ENCODE results near the gene ENC1. TPM values are rescaled to one million over a fixed set of nuclear protein-coding genes. Genes with fewer than 3 reads are reported as not detected.

ENC1 gene
- total RNA-seq, 1 experiment from 2014 or later = 30.0 TPM

DNA sequence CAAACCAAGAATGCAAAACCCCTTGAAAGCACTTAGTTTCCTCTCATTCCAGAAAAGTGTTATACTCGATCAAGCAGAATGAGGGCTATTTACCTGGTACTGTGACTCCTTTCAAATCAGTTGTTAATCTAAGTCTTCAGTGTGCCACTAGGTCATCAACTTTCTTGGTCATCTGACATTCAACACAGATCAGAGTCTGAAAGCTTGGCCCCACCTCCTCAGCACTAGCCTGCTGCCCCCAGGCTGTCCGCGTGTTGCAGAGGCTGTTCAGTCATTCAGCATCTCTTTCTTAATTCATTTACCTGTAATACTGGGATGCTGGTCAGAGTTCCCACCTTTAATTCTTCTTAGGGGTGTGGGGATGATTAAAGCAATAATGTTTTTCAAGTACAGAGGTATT, 28.5 kb downstream of the ENC1 start:
- no peak overlapping the region for H3K4me3 ChIP-seq (replicated peaks in 1 of 2; ENCODE audit: low read depth in 1 of 2, low read length in 2 of 2)
- no peaks in the 10 kb centered on the region for H3K4me1 ChIP-seq (ENCODE audit: control insufficient read depth in 1 of 2, insufficient read depth in 2 of 2, low read length in 2 of 2)
- H3K36me3 ChIP-seq (ENCODE audit: control insufficient read depth in 1 of 2, insufficient read depth in 2 of 2, low read length in 2 of 2) = no peaks in the 10 kb centered on the region
- H3K27me3 ChIP-seq (ENCODE audit: insufficient read depth, low read length) = no peaks in the 10 kb centered on the region
- H3K9me3 ChIP-seq (ENCODE audit: control insufficient read depth in 1 of 2, insufficient read depth in 1 of 2, low read depth in 1 of 2, low read length in 2 of 2) = no peaks in the 10 kb centered on the region
- DNase-seq (ENCODE audit: low read depth, low spot score) = no peak
- CTCF ChIA-PET = no interaction called here
- H3K79me2 ChIP-seq (ENCODE audit: insufficient read depth, low read length) = no peaks in the 10 kb centered on the region
- no peak overlapping the region for H3K4me2 ChIP-seq (ENCODE audit: low read length)
- no peak for ATAC-seq
- RAD21 ChIA-PET (ENCODE audit: low non-redundant PET in 1 of 2, low total read pairs in 2 of 2, uncharacterized antibody in 2 of 2, unreplicated experiment in 2 of 2) = no interaction called here
- no peaks in the 10 kb centered on the region for H4K20me1 ChIP-seq (ENCODE audit: insufficient read depth)
- H3K9ac ChIP-seq (ENCODE audit: low read length) = no peak overlapping the region
- no peaks in the 10 kb centered on the region for H3K9me2 ChIP-seq (ENCODE audit: insufficient read depth)
- POLR2A ChIA-PET = no interaction called here
- TF ChIP-seq POLR2A (IDR thresholded peaks at IDR 0.05; ENCODE audit: borderline replicate concordance, extremely low read depth, insufficient read depth, insufficient read length) = no peak
- TF ChIP-seq JUND (IDR thresholded peaks at IDR 0.05) = no peak
- no peak for TF ChIP-seq CEBPB (IDR thresholded peaks at IDR 0.05; ENCODE audit: low read depth)
- no peak for TF ChIP-seq SIN3A (IDR thresholded peaks at IDR 0.05; ENCODE audit: low read depth)
- no peak for TF ChIP-seq EZH2phosphoT487 (IDR thresholded peaks at IDR 0.05; ENCODE audit: borderline replicate concordance)
- no peak for TF ChIP-seq EGR1 (IDR thresholded peaks at IDR 0.05; ENCODE audit: low read depth)
- no peak for TF ChIP-seq ZFX (IDR thresholded peaks at IDR 0.05)
- TF ChIP-seq, protein P1, sequence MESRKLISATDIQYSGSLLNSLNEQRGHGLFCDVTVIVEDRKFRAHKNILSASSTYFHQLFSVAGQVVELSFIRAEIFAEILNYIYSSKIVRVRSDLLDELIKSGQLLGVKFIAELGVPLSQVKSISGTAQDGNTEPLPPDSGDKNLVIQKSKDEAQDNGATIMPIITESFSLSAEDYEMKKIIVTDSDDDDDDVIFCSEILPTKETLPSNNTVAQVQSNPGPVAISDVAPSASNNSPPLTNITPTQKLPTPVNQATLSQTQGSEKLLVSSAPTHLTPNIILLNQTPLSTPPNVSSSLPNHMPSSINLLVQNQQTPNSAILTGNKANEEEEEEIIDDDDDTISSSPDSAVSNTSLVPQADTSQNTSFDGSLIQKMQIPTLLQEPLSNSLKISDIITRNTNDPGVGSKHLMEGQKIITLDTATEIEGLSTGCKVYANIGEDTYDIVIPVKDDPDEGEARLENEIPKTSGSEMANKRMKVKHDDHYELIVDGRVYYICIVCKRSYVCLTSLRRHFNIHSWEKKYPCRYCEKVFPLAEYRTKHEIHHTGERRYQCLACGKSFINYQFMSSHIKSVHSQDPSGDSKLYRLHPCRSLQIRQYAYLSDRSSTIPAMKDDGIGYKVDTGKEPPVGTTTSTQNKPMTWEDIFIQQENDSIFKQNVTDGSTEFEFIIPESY (IDR thresholded peaks at IDR 0.05; ENCODE audit: extremely low read depth, insufficient replicate concordance, low read length) = no peak
- TF ChIP-seq EZH2 (IDR thresholded peaks at IDR 0.05) = no peak
- TF ChIP-seq SRF (IDR thresholded peaks at IDR 0.05; ENCODE audit: low read depth) = no peak
- no peak for TF ChIP-seq RAD21 (IDR thresholded peaks at IDR 0.05; ENCODE audit: low read depth)
- TF ChIP-seq, protein P2, sequence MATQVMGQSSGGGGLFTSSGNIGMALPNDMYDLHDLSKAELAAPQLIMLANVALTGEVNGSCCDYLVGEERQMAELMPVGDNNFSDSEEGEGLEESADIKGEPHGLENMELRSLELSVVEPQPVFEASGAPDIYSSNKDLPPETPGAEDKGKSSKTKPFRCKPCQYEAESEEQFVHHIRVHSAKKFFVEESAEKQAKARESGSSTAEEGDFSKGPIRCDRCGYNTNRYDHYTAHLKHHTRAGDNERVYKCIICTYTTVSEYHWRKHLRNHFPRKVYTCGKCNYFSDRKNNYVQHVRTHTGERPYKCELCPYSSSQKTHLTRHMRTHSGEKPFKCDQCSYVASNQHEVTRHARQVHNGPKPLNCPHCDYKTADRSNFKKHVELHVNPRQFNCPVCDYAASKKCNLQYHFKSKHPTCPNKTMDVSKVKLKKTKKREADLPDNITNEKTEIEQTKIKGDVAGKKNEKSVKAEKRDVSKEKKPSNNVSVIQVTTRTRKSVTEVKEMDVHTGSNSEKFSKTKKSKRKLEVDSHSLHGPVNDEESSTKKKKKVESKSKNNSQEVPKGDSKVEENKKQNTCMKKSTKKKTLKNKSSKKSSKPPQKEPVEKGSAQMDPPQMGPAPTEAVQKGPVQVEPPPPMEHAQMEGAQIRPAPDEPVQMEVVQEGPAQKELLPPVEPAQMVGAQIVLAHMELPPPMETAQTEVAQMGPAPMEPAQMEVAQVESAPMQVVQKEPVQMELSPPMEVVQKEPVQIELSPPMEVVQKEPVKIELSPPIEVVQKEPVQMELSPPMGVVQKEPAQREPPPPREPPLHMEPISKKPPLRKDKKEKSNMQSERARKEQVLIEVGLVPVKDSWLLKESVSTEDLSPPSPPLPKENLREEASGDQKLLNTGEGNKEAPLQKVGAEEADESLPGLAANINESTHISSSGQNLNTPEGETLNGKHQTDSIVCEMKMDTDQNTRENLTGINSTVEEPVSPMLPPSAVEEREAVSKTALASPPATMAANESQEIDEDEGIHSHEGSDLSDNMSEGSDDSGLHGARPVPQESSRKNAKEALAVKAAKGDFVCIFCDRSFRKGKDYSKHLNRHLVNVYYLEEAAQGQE (IDR thresholded peaks at IDR 0.05; ENCODE audit: low read depth) = no peak
- no peak for TF ChIP-seq FOSL1 (IDR thresholded peaks at IDR 0.05; ENCODE audit: low read depth)
- TF ChIP-seq ZNF274 (IDR thresholded peaks at IDR 0.05; ENCODE audit: low read depth, low read length) = no peak
- TF ChIP-seq, protein P3, sequence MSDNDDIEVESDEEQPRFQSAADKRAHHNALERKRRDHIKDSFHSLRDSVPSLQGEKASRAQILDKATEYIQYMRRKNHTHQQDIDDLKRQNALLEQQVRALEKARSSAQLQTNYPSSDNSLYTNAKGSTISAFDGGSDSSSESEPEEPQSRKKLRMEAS (IDR thresholded peaks at IDR 0.05) = no peak
- no peak overlapping the region for H3K27ac ChIP-seq (ENCODE audit: low read depth, low read length)
- intact Hi-C loops (cut with micrococcal nuclease) = no loop called here
- no TSS peak for BruUV-seq (replicated peaks)
- no peak overlapping the region for H2AFZ ChIP-seq (ENCODE audit: low read depth, low read length, poor library complexity, severe bottlenecking)

Data from HCT116 (cell line).